Gastrocnemius medialis (tissue), 4 donors: ENCODE measurements around the gene SPOCD1.

Source experiments
- POLR2A ChIP-seq, 2 donors: fragments of 450-650 bp; IDR thresholded peaks; one replicate each; pipeline ENCODE4 v1.6.1; 2017; ENCODE audit warnings: antibody characterized with exemption in 2 of 2, mild to moderate bottlenecking in 2 of 2, moderate library complexity in 2 of 2
- TF ChIP-seq, protein P1 (sequence below), 5 experiments: fragments of 450-650 bp in 3 of 5; fragments of 200-600 bp in 2 of 5; sonication (generic) in 2 of 5; IDR thresholded peaks in 4 of 5; conservative IDR thresholded peaks in 1 of 5; 1 replicate in 4 of 5; 2 replicates in 1 of 5; pipeline ENCODE4 v1.5.1; 2016 to 2019; ENCODE audit warnings: antibody characterized with exemption in 5 of 5, mild to moderate bottlenecking in 3 of 5, moderate library complexity in 3 of 5

GRCh38 chr1:31792541-31792940, 23.3 kb downstream of the SPOCD1 start:
- TF ChIP-seq, protein P1, sequence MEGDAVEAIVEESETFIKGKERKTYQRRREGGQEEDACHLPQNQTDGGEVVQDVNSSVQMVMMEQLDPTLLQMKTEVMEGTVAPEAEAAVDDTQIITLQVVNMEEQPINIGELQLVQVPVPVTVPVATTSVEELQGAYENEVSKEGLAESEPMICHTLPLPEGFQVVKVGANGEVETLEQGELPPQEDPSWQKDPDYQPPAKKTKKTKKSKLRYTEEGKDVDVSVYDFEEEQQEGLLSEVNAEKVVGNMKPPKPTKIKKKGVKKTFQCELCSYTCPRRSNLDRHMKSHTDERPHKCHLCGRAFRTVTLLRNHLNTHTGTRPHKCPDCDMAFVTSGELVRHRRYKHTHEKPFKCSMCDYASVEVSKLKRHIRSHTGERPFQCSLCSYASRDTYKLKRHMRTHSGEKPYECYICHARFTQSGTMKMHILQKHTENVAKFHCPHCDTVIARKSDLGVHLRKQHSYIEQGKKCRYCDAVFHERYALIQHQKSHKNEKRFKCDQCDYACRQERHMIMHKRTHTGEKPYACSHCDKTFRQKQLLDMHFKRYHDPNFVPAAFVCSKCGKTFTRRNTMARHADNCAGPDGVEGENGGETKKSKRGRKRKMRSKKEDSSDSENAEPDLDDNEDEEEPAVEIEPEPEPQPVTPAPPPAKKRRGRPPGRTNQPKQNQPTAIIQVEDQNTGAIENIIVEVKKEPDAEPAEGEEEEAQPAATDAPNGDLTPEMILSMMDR (IDR thresholded peaks at IDR 0.05 in 4 of 5, conservative IDR thresholded peaks at IDR 0.05 in 1 of 5): no peak
- TF ChIP-seq POLR2A (IDR thresholded peaks at IDR 0.05): no peak
